Measurements from ENCODE around the gene ARFIP1. TPM values are rescaled to one million over a fixed set of nuclear protein-coding genes. Genes with fewer than 3 reads are reported as not detected.

ARFIP1 gene
- total RNA-seq, 1 experiment from 2014 or later: 32.7 TPM

GRCh38 chr4:152828122-152828521, 48.4 kb downstream of the ARFIP1 start:
- no peak for TF ChIP-seq JUND (IDR thresholded peaks at IDR 0.05)
- no peak for TF ChIP-seq CBX3 (IDR thresholded peaks at IDR 0.05; ENCODE audit: low read depth)
- TF ChIP-seq POLR2A (IDR thresholded peaks at IDR 0.05; ENCODE audit: borderline replicate concordance, extremely low read depth, insufficient read depth, insufficient read length): no peak
- no peak for TF ChIP-seq REST (IDR thresholded peaks at IDR 0.05; ENCODE audit: low read depth)
- no peak for TF ChIP-seq TCF7L2 (IDR thresholded peaks at IDR 0.05; ENCODE audit: borderline replicate concordance, extremely low read depth, insufficient read depth, insufficient read length)
- TF ChIP-seq EZH2 (IDR thresholded peaks at IDR 0.05): no peak
- TF ChIP-seq EZH2phosphoT487 (IDR thresholded peaks at IDR 0.05; ENCODE audit: borderline replicate concordance): no peak
- no peak for TF ChIP-seq EGR1 (IDR thresholded peaks at IDR 0.05; ENCODE audit: low read depth)
- TF ChIP-seq ZNF274 (IDR thresholded peaks at IDR 0.05; ENCODE audit: low read depth, low read length): no peak
- no peak for TF ChIP-seq POLR2AphosphoS5 (IDR thresholded peaks at IDR 0.05; ENCODE audit: low read depth, low read length)
- TF ChIP-seq ELF1 (IDR thresholded peaks at IDR 0.05; ENCODE audit: borderline replicate concordance, low read depth): no peak
- no peak for TF ChIP-seq CEBPB (IDR thresholded peaks at IDR 0.05; ENCODE audit: low read depth)
- TF ChIP-seq SP1 (IDR thresholded peaks at IDR 0.05; ENCODE audit: low read depth): no peak
- no peak for TF ChIP-seq ATF3 (IDR thresholded peaks at IDR 0.05)
- TF ChIP-seq YY1 (IDR thresholded peaks at IDR 0.05; ENCODE audit: extremely low read depth, insufficient replicate concordance, low read depth, low read length): no peak
- no peak for TF ChIP-seq RAD21 (IDR thresholded peaks at IDR 0.05; ENCODE audit: low read depth)
- TF ChIP-seq ZFX (IDR thresholded peaks at IDR 0.05): no peak
- no peak for TF ChIP-seq SIN3A (IDR thresholded peaks at IDR 0.05; ENCODE audit: low read depth)
- TF ChIP-seq MAX (IDR thresholded peaks at IDR 0.05): no peak
- TF ChIP-seq CTCF (IDR thresholded peaks at IDR 0.05 in 2 of 3, conservative IDR thresholded peaks at IDR 0.05 in 1 of 3; ENCODE audit: borderline replicate concordance in 1 of 3, insufficient read depth in 1 of 3, low read depth in 2 of 3, low read length in 2 of 3): no peak
- Histone ChIP-seq H3K36me3 (ENCODE audit: control insufficient read depth in 1 of 2, insufficient read depth in 2 of 2, low read length in 2 of 2) (no peaks in the 10 kb centered on the region), H3K79me2 (ENCODE audit: insufficient read depth, low read length) (no peaks in the 10 kb centered on the region), H3K4me2 (ENCODE audit: low read length) (no peak overlapping the region), H4K20me1 (ENCODE audit: insufficient read depth) (no peaks in the 10 kb centered on the region), H3K9me3 (ENCODE audit: control insufficient read depth in 1 of 2, insufficient read depth in 1 of 2, low read depth in 1 of 2, low read length in 2 of 2) (no peaks in the 10 kb centered on the region), H3K9ac (ENCODE audit: low read length) (no peak overlapping the region), H3K4me1 (ENCODE audit: control insufficient read depth in 1 of 2, insufficient read depth in 2 of 2, low read length in 2 of 2) (no peaks in the 10 kb centered on the region), H3K27me3 (ENCODE audit: insufficient read depth, low read length) (no peaks in the 10 kb centered on the region), H3K9me2 (ENCODE audit: insufficient read depth) (no peaks in the 10 kb centered on the region), H2AFZ (ENCODE audit: low read depth, low read length, poor library complexity, severe bottlenecking) (no peak overlapping the region), H3K4me3 (replicated peaks in 1 of 2; ENCODE audit: low read depth in 1 of 2, low read length in 2 of 2) (no peak overlapping the region), H3K27ac (ENCODE audit: low read depth, low read length) (no peak overlapping the region)
- intact Hi-C loops (cut with micrococcal nuclease): no loop called here
- BruUV-seq (replicated peaks): no TSS peak
- RAD21 ChIA-PET (ENCODE audit: low non-redundant PET in 1 of 2, low total read pairs in 2 of 2, uncharacterized antibody in 2 of 2, unreplicated experiment in 2 of 2): no interaction called here
- CTCF ChIA-PET: no interaction called here
- POLR2A ChIA-PET: no interaction called here
- ATAC-seq: no peak
- no peak for DNase-seq (ENCODE audit: low read depth, low spot score)
